SHP77 treated with DMSO at 0.1 percent for 48 hours (cell line): ENCODE results near the gene COL6A1.
"Not testable (repeated sequence)": the region's sequence is repeated elsewhere in the genome, so short reads cannot be mapped to it uniquely, and the experiment has no call there.

ENCODE experiments used
- DNase-seq: peaks from one replicate; lab custom pipeline; 2025; lab: John Stamatoyannopoulos, UW

COL6A1 gene

DNA sequence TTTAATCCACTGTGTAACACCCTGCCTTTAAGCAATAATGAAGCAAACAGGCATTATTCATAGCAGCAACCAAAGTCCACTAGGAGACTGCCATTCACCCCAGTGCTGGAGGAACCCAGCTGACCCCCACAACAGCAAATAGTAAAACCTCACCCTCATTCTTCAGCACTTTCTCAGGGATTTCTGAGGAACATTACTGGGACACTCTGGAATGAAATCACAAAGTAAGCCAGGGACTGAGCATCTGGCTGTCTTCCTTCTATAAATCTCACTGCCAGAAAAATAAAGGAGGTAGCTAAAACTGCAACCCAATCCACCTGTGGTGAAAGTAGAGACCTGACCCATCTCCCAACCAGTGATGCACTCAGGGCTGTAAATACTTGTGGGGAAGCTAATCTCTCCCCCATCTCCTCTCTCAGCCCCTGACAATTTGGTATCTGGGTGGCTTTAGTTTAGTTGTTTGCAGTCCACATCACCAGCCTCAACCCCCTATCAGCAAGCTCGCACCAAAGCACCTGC is 47.1 kb downstream of the COL6A1 start:
- DNase-seq = no peak

DNA sequence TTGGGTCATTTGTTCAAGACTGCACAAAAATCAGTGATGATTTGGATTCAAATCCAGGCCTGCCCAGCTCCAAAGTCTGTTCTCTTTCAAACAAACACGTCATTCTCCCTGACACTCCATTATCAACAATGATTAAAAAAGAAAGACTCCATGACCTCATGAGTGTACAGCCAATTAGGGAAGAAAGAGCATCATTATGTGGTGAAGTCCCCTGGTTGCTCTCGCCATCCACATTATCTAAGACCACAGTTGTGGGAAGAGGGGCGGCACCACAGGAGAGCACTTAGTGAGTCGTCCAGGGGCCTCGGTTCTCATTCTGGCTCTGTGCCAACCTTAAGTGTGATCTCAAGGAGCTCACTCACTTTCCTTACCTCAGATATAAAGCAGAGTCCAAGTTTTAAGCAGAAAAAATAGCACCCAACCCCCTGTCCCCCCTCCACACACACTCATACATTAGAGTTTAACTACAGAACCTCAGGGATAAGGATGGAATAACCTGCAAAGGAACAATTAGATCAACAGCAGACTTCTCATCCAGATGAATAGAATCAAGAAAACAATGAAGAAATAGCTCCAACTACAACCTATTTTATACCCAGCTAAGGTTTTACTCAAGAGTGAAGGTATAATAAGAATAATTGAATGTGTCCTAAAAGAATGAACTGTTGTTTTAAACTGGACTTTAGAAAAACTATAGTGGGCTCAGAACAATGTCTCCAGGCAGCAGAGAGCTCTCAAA is 47.8 kb downstream of the COL6A1 start:
- DNase-seq = no peak

DNA sequence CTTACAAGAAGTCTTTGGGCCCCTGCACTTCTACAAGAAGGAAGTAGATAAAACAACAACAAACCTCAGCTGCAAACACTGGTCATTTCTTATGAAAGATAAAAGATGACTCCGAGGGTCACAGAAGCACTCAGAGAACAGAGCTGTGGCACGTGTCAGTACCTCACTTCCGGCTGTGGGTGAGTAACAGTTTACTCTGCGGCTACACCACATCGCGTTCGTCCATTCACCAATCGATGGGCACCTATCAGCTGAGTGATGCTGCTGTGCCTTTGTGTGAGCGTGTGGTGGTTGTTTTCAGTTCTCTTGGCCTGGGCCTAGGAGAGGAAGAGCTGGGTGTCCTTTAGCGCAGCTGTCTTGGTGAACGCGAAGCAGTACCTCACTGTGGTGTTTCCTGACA is 49.9 kb downstream of the COL6A1 start:
- no peak for DNase-seq

DNA sequence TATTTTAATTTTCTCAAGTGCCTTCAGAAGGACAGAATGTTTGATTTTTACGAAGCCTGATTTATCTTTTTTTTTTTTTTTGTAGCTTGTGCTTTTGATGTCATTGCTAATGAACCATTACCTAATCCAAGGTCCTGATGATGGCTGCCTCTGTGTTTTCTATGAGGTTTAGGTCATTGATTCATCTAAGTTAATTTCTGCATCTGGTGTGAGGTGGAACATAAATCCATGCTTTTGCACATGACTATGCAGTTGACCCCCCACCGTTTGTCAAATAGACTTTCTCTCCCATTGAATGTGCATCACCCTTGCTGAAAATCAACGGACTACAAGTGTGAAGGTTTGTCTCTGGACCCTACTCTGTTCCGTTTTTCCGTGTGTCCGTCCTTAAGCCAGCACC is 50.5 kb downstream of the COL6A1 start:
- DNase-seq = no peak

DNA sequence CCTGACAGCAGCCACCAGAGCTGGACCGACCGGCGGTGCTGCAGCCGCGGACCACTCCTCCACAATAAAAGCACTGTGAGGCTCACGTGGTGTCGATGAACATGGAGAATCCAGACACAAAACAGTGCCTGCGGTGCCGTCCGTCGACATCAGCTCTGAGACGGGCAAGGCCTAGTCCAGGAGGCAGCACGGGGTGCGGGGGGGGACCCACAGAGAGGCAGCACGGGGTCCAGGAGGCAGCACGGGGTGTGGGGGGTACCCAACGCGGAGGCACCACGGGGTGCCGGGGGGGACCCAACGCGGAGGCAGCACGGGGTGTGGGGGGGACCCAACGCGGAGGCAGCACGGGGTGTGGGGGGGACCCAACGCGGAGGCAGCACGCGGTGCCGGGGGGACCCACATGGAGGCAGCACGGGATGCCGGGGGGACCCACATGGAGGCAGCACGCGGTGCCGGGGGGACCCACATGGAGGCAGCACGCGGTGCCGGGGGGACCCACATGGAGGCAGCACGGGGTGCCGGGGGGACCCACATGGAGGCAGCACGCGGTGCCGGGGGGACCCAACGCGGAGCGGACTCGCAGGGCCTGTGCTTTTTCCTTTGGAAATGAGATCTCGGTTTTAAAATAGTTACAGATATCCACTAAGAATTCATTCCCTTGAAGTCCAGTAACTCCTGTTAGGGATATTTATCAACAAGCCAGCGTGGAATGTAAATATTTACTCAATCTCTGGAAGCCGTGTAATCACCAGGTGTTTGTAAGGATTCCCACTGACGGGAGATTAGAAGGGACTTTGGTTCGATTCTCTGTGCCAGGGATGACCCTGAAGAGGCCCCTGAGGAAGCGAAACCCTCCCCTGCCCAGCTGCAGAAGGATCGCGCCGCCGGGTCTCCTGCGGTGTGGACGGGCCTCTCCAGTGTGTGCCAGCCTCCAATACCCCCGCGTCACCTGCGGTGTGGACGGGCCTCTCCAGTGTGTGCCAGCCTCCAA is 52.1 kb downstream of the COL6A1 start:
- DNase-seq = no peak

DNA sequence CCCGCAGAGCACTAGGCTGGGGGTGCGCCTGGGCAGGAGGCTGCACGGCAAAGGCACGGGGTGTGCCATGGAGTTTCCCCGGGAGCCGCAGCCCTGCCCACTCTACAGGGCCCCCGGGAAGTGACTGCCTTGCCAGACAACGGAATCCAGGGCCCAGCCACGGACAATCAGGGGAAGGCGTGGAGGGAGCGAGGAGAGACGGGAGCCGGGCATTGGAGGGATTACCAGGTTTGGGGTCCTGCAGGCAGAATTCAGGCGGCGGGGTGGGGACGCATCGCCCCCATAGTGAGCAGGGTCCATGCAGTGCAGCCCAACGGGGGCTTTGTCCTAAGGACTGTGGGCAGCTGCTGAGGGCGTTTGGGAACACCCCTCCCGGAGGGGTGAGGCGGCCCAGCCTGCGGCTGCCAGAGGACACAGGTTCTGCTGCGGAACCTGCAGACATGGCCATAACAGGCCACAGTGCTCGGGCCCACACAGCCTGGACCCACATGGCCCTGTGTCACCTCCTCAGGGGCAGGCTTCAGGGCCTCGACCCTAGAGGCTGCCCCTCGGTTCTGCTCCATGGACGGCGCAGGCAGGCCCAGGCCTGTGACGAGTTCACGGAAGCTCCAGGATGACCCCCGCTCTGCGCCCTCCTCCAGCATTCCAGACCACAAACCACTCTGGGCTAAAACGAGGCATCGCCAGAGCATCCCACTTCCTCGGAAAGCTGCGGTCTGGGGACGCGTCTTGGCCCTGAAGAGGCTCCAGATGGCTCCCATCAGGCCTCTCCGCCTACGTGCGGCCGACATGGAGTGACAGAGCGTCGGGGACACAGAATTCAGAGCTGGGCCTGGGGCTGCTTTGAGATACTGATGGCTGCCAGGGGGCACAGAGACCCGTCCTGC is 54.5 kb downstream of the COL6A1 start:
- DNase-seq = no peak

DNA sequence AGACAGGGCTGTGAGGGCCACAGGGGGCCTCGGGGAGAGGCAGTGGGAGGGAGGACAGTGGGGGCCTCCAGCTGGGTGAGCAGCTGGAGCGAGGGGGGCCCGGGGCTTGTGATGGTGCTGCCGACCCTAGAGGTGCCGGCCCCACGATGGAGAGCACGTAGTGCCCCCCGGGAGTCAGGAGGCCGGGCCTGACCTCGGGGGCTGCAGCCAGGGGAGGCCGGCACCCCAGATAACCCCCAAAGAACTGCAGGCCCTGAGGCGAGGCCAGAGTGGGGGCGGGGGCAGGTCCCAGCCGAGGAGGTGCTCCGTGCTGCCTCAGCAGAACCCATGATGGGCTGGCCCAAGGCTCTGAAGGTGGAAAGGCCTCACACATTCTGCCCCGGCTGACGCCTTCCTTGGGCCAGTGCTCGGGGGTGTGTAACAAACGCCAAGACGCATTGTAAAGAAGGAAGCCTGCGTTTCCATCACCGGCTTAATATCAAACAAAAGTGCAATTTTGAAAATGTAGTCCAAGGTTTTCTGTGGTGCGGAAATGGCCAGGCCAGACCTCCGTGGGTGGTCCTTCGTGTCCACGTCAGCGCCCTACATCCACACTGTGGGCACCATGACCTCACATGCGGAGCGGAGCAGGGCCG is 55.2 kb downstream of the COL6A1 start:
- no peak for DNase-seq

DNA sequence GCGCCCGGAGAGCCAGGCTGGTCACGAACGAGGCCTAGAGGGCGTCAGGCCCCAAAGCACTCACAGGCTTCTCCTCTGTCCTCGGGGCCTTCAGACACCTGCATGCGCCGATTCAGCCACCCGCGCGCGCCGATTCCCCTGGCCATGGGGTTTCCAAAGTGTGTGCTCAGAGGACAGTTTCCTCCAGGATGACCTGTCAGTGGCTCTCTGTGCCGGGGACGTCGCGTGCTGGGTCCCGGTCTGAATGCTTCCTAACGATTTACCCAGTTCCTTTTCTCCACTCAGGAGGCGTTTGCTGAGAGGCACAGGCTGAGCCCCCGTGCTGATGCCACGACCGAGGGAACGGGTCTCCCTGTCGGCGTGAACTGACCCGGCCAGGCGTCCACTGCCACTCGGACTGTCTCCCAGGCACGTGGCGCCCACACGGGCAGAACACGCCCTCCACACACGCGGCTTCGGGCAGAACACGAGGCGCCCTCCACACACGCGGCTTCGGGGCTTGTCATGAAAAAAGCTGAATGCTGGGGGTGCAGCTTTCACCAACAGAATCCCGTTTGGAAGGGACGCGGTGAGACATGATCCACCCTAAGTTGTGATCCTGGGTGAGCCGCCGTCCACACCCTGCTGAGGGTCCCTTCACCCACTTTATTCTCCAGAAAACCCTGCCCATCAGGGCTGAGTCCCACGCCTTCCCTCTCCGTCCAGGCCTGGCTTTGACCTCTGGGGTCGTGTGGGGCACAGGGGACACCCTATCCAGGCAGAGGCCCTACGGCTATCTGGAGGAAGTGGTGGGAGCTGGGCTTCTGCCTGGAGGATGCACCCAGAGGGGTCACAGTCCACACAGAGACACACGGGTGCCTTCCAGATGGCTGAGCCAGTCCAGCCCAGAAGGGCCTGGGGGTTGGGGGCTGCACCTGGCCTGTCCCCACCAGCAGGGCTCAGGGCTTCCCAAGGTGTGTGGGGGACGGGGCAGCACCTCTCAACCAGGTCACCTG is 56.1 kb downstream of the COL6A1 start:
- no peak for DNase-seq

DNA sequence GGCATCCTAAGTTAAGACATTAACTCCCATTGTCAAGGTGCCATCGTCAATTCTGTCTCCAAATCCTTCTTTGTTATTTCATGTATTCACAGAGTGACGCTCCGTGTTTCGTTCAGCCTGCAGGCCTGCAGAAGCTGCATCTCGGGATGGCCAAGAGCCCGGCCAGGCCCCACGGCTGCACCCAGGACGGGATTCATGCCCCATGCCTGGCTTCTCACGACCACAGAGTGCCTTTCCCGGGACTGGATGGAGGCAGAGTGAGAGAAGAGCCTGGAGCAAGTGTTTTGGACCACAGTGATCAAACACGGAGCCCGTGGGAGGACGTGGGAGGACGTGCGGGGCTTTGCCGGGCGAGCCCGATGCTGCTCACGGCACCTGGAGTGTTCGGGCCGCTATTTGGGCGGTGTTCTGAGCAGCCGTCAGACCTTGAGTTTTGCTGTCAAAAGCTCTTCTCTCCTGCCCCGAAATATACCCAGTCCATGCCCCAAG is 56.8 kb downstream of the COL6A1 start:
- no peak for DNase-seq

DNA sequence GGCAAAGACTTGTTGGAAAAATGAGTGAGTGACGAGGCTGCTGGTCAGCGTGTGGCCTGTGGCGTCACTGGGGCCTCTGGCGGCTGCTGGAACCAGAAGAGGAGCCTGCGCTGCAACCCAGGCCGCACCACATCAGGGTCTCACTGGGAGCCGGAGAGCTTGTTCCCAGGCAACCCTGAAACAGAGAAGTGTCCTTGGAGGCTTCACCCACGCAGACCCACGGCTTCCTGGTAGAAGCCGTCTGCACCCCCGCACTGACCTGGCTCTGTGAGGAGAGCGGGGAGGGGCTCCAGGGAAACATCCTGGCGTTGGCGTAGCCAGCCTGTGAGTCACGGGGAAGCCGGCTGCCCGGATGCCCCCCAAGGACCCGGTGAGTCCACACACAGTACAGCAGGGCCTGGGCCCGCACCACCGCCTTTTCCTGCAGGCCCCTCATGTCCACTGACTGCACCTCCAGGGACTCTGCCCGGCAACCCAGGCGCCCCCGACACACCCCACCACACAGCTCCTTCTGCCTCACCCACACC is 57.4 kb downstream of the COL6A1 start:
- DNase-seq = no peak

DNA sequence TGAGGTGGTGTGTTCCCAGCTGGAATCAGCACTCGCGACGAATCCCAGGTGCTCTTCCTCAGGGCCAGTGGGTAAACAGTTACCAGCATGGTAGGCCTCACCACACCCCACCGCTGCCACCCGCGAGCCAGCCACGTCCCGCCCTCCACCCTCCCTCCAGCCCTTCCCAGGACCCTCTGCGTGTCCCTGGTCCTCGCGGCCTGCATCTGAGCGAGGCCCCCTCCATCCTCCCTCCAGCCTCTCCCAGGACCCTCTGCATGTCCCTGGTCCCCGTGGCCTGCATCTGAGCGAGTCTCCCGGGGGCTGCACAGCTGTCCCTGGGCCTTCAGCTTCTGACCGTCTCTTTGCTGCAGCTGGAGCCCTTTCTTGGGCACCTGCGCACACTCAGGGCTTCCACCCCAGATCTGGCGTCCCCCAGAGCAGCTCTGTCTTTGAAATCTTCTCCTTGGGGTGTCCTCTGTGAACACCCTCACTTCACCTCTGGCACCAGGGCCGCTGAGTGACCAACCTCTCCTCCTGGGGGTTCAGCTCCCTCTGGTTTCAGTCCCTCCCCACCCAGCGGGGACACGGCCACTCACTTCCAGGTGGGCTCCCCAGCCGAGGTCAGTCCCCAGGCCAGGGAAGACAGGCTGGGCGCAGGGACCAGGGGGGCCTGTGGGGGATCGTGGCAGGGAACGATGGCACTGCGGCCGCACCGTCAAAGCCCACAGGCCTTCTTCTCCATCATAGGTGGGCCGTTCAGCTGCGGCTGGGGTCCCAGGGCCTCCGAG is 58.5 kb downstream of the COL6A1 start:
- no peak for DNase-seq

DNA sequence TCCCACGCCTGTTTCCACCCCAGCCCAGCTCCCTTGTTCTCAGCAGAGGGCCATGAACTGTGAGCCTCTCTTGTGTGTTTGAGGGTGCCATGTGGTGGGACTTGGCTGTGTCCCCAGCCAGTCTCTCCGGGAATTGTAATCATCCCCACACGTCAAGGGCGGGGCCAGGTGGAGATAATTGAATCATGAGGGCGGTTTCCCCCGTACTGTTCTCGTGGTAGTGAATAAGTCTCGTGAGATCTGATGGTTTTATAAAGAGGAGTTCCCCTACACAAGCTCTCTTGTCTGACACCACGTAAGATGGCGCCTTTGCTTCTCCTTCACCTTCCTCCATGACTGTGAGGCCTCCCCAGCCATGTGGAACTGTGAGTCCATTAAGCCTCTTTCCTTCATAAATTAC is 59.1 kb downstream of the COL6A1 start:
- DNase-seq = no peak

DNA sequence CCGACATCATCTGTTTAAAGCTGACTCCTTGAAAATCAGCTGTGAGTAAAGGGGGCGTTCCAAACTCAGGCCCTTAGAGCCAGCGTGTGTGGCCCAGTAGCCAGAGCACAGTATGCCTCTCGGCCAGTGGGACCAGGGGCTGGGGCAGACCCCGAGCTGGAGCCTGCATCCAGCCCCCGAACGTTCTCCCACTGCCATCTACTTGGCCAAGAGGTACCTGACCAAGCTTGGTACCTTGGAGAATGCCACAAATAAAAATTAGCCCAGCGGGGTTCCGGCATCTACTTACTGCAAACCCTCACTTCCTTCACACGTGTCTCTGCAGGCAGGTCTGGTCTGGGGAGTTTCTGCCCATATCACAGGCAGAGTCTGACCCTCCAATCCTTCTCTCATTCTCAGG is 59.6 kb downstream of the COL6A1 start:
- no peak for DNase-seq

DNA sequence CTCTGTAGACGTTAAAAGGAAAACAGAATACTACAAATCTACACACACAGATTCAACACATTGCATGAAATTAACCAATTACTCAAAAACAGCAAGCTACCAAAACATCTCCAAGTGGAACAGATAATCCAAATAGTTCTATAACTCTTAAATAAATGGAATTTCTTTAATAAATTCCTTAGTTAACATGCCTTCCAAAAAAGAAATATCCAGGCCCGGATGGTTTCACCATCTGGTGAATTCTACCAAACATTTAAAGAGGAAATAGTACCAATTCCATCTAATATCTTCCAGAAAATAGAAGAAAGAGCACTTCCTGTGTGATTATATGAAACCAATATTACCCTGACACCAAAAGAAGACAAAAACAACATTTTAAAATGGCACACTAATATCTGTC is 63.6 kb downstream of the COL6A1 start:
- DNase-seq = no peak

DNA sequence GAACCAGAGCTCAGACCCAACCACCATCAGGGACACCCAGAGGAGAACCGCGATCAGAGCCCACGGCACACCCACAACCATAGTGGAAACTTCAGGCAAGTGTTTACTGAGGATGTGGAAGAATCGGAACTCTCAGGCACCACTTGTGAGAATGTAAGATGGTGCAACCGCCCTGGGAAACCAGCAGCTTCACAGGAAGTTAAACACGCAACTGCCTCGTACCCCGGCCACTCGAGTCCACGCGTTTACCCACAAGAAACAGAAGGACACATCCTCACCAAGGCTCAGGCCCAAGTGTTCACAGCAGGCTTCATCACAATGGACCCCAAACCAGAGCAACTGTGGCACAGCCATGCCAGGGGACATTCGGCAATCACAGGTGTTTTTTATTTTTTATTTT is 64.9 kb downstream of the COL6A1 start:
- DNase-seq = no peak

DNA sequence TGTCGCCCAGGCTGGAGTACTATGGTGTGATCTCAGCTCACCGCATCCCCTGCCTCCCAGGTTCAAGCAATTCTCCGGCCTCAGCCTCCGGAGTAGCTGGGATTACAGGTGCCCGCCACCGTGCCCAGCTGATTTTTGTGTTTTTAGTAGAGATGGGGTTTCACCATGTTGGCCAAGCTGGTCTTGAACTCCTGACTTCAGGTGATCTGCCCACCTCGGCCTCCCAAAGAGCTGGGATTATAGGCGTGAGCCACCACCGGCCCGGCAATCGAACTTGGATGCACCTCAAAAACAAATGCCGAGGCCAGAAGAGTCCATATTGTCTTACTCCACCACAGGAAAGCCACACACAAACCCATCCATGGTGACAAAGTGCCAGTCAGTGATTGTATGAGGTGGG is 65.3 kb downstream of the COL6A1 start:
- not testable (repeated sequence) for DNase-seq

DNA sequence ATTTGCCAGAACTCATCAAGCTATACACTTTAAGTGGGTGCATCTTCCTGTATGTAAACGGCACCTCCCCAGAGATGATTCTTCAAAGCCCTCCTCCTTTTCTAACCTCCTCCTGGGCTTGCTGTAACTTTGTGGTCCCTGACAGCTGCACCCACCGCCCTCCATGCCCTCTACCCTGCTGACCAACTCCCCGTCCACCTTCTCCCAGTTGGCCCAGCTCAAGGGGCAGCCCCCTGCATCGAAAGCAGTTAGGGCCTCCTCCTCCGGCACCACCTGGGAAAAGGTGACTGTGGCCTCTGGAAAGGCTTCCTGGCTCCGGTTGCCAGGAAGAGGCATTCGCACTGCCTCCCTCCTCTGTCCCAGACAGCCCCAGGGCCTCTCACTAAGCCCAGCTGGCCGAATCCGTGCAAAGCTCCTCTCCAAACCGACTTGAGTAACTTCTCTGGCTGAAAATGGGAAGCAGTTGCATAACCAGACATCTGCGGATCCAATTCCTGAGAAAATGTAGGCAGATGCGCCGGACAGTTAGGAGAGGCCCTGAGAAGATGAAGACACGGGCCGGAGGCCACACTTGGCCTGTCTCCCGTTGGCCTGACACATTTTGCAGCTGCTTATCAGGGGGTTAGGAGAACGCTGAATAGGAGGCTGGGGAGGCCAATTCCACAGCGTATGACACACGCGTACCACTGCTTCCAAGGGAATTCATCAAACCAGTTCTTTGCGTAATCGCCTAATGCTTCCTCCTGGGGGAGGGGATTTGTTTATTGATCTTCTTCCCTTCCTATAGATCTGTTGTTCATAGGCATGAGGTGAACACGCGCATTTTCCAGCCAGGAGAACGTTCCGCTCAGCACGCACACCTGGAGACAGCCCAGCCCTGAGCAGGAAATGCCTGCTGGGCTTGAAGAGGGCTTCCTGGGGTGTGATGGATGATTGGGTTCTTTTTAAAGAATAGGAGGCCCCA is 67.6 kb downstream of the COL6A1 start:
- DNase-seq = no peak
